Mesenchymal stem cell (in vitro differentiated cells and primary cell): ENCODE measurements around the gene FAM78B.

Source experiments
- DNase-seq: peaks from one replicate; pipeline ENCODE4 v3.0.0-alpha.2; 2013
- H2AFZ ChIP-seq: one replicate; pipeline ENCODE4 v1.6.1; 2013; ENCODE audit warnings: low read depth, mild to moderate bottlenecking, control low read depth, inconsistent platforms, low read length, moderate library complexity
- H2AK5ac ChIP-seq: 2 replicates; pipeline ENCODE4 v1.6.1; 2013; ENCODE audit warnings: low read length, moderate library complexity, mild to moderate bottlenecking, inconsistent platforms; ENCODE audit not compliant: severe bottlenecking
- H2BK120ac ChIP-seq: one replicate; pipeline ENCODE4 v1.6.1; 2013; ENCODE audit warnings: low read depth, mild to moderate bottlenecking, inconsistent platforms, low read length, moderate library complexity
- H2BK12ac ChIP-seq, 2 experiments: one replicate each; pipeline ENCODE4 v1.6.1; 2013; ENCODE audit warnings: inconsistent platforms in 2 of 2, low read length in 2 of 2, mild to moderate bottlenecking in 2 of 2, moderate library complexity in 2 of 2, control low read depth in 1 of 2
- H2BK15ac ChIP-seq: one replicate; pipeline ENCODE4 v1.6.1; 2013; ENCODE audit warnings: mild to moderate bottlenecking, low read depth, inconsistent platforms; ENCODE audit not compliant: poor library complexity, severe bottlenecking
- H2BK5ac ChIP-seq: 2 replicates; pipeline ENCODE4 v1.6.1; 2013; ENCODE audit warnings: low read depth, mild to moderate bottlenecking, low read length, control low read depth, inconsistent platforms; ENCODE audit not compliant: poor library complexity, severe bottlenecking
- H3K14ac ChIP-seq, 2 experiments: one replicate each; pipeline ENCODE4 v1.6.1; 2013; ENCODE audit warnings: inconsistent platforms in 2 of 2, low read length in 2 of 2, control low read depth in 1 of 2, mild to moderate bottlenecking in 1 of 2, moderate library complexity in 1 of 2
- H3K18ac ChIP-seq, 2 experiments: one replicate each; pipeline ENCODE4 v1.6.1; 2013; ENCODE audit warnings: inconsistent platforms in 2 of 2, low read length in 2 of 2, control low read depth in 1 of 2, low read depth in 1 of 2, mild to moderate bottlenecking in 1 of 2
- H3K23ac ChIP-seq, 2 experiments: one replicate each; pipeline ENCODE4 v1.6.1; 2013; ENCODE audit warnings: inconsistent platforms in 2 of 2, low read length in 2 of 2, mild to moderate bottlenecking in 2 of 2, moderate library complexity in 2 of 2, control low read depth in 1 of 2
- H3K27ac ChIP-seq: 2 replicates; pipeline ENCODE4 v1.5.1; 2013; ENCODE audit warnings: mild to moderate bottlenecking, moderate library complexity, low read length, control low read depth, inconsistent platforms; ENCODE audit not compliant: poor library complexity, severe bottlenecking
- H3K27me3 ChIP-seq, 2 experiments: 2 replicates each; pipeline versions ENCODE4 v1.6.1 to v1.7.0; 2013; ENCODE audit warnings: low read length in 2 of 2, mild to moderate bottlenecking in 2 of 2, moderate library complexity in 2 of 2, control low read depth in 1 of 2, inconsistent platforms in 1 of 2; ENCODE audit not compliant: control insufficient read depth in 1 of 2, insufficient read depth in 1 of 2
- H3K36me3 ChIP-seq, 2 experiments: 2 replicates each; pipeline versions ENCODE4 v1.6.1 to v1.7.0; 2013; ENCODE audit warnings: low read length in 2 of 2, control low read depth in 1 of 2, inconsistent platforms in 1 of 2, low read depth in 1 of 2, mild to moderate bottlenecking in 1 of 2; ENCODE audit not compliant: insufficient read depth in 2 of 2, control insufficient read depth in 1 of 2
- H3K4ac ChIP-seq, 2 experiments: one replicate each; pipeline ENCODE4 v1.6.1; 2013; ENCODE audit warnings: inconsistent platforms in 2 of 2, low read length in 2 of 2, mild to moderate bottlenecking in 2 of 2, moderate library complexity in 2 of 2, control low read depth in 1 of 2, low read depth in 1 of 2
- H3K4me1 ChIP-seq: 2 replicates; pipeline ENCODE4 v1.6.1; 2013; ENCODE audit warnings: low read depth, low read length, control low read depth; ENCODE audit not compliant: control insufficient read depth, insufficient read depth
- H3K4me2 ChIP-seq: 2 replicates; pipeline ENCODE4 v1.6.1; 2013; ENCODE audit warnings: low read length, mild to moderate bottlenecking, inconsistent platforms; ENCODE audit not compliant: poor library complexity, severe bottlenecking
- H3K4me3 ChIP-seq, 2 experiments: 2 replicates each; pipeline versions ENCODE4 v1.5.1 to v1.7.0; 2013; ENCODE audit warnings: low read length in 2 of 2, mild to moderate bottlenecking in 2 of 2, control low read depth in 1 of 2, low read depth in 1 of 2; ENCODE audit not compliant: insufficient read depth in 1 of 2
- H3K79me1 ChIP-seq: replicated peaks from 2 replicates; pipeline ENCODE4 v1.6.1; 2013; ENCODE audit warnings: mild to moderate bottlenecking, control low read depth, low read length, inconsistent platforms; ENCODE audit not compliant: poor library complexity, severe bottlenecking
- H3K9ac ChIP-seq: 2 replicates; pipeline ENCODE4 v1.7.0; 2013; ENCODE audit warnings: mild to moderate bottlenecking, low read length, moderate library complexity
- H3K9me3 ChIP-seq: 2 replicates; pipeline ENCODE4 v1.7.0; 2013; ENCODE audit warnings: mild to moderate bottlenecking, low read length; ENCODE audit not compliant: control insufficient read depth
- H4K8ac ChIP-seq: one replicate; pipeline ENCODE4 v1.6.1; 2013; ENCODE audit warnings: inconsistent platforms, mild to moderate bottlenecking, low read length, moderate library complexity
- H4K91ac ChIP-seq: one replicate; pipeline ENCODE4 v1.6.1; 2013; ENCODE audit warnings: mild to moderate bottlenecking, low read length, inconsistent platforms
- WGBS: methylation state at CpG from one replicate; pipeline ENCODE4 v1.1.7; 2013; ENCODE audit warnings: mixed read lengths; 5-methylcytosine and 5-hydroxymethylcytosine counted together

Gene FAM78B

DNA sequence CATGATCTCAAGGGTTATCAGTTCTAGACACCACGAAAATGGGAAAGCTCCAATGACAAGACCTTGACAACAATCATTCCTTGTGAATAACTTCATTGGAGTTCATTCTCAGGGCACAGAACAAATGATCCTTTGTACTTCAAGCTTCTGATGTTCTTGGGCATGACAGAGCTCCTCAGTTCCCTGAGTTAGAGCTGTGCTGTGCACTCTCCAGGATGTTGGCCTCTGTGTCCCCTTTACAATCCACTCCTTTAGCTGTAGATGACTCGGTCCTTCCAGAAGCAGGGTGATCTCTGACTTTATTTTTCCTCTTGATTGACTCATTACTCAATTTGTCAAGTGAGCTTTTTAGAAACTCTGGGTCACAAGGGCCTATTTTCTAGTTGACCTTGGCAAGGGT lies 3.9 kb upstream of the FAM78B start:
- peaks cover 0 to 3% of the 10 kb centered on the region in 2 experiments for H3K36me3 ChIP-seq
- H3K27me3 ChIP-seq: peaks cover 2 to 17% of the 10 kb centered on the region in 2 experiments
- no peak overlapping the region for H2BK15ac ChIP-seq
- H2AFZ ChIP-seq: no peak overlapping the region
- no peak overlapping the region for H4K91ac ChIP-seq
- no peak overlapping the region for H3K27ac ChIP-seq
- no peak overlapping the region for H3K4me3 ChIP-seq
- no peak overlapping the region for H4K8ac ChIP-seq
- H3K9me3 ChIP-seq: no peaks in the 10 kb centered on the region
- 22% methylated on average over 1 of the region's 2 CpGs for WGBS
- H3K4ac ChIP-seq: no peak overlapping the region
- no peak overlapping the region for H2AK5ac ChIP-seq
- H3K18ac ChIP-seq: no peak overlapping the region
- peaks cover 11% of the 10 kb centered on the region for H3K4me1 ChIP-seq
- no peak overlapping the region for H2BK120ac ChIP-seq
- no peak overlapping the region for H2BK5ac ChIP-seq
- H3K4me2 ChIP-seq: no peak overlapping the region
- no peak for DNase-seq
- H3K23ac ChIP-seq: no peak overlapping the region
- no peak overlapping the region for H2BK12ac ChIP-seq
- no peak overlapping the region for H3K9ac ChIP-seq
- no peaks in the 10 kb centered on the region for H3K79me1 ChIP-seq
- H3K14ac ChIP-seq: no peak overlapping the region

GRCh38 chr1:166170075-166170474 lies 3.3 kb upstream of the FAM78B start:
- Histone ChIP-seq H3K4ac (no peak overlapping the region), H3K79me1 (no peaks in the 10 kb centered on the region), H2BK12ac (no peak overlapping the region), H4K91ac (no peak overlapping the region), H3K9ac (no peak overlapping the region), H3K27me3 (peaks cover 5 to 24% of the 10 kb centered on the region in 2 experiments), H3K4me3 (no peak overlapping the region), H3K27ac (no peak overlapping the region), H2BK5ac (no peak overlapping the region), H4K8ac (no peak overlapping the region), H2AK5ac (no peak overlapping the region), H3K18ac (no peak overlapping the region), H2BK15ac (no peak overlapping the region), H3K14ac (no peak overlapping the region), H2BK120ac (no peak overlapping the region), H3K4me1 (peaks cover 16% of the 10 kb centered on the region), H3K4me2 (no peak overlapping the region), H3K36me3 (peaks cover 0 to 3% of the 10 kb centered on the region in 2 experiments), H3K9me3 (no peaks in the 10 kb centered on the region), H2AFZ (no peak overlapping the region), H3K23ac (no peak overlapping the region)
- WGBS: 58% methylated on average over 2 of the region's 2 CpGs
- no peak for DNase-seq

DNA sequence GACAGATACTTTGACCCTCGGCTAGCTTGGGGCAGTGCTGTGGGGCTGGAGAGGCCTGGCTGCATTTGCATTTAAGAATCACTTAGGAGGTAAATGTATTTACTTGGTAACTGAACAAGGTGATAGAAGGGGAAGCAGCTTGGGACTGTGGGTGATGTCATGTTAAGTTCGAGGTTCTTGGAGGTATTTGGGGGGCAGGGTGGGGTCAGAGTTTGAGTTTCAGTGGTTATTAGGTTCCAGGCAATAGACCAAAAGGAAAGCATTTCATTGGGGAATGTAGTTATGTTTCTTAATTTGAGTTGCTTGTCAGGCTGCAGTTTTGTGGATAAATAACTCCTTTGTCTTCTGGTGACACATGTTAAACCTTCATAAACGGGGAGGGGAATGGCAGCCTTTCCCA lies 2.4 kb upstream of the FAM78B start:
- Histone ChIP-seq H2BK12ac (no peak overlapping the region), H2AFZ (no peak overlapping the region), H3K9ac (no peak overlapping the region), H2BK15ac (no peak overlapping the region), H3K36me3 (peaks cover 0 to 3% of the 10 kb centered on the region in 2 experiments), H3K23ac (no peak overlapping the region), H3K27me3 (peaks cover 11 to 32% of the 10 kb centered on the region in 2 experiments), H3K4ac (no peak overlapping the region), H3K27ac (no peak overlapping the region), H3K14ac (no peak overlapping the region), H2AK5ac (no peak overlapping the region), H2BK120ac (no peak overlapping the region), H4K91ac (no peak overlapping the region), H3K79me1 (no peaks in the 10 kb centered on the region), H2BK5ac (no peak overlapping the region), H3K18ac (no peak overlapping the region), H3K4me2 (no peak overlapping the region), H3K9me3 (no peaks in the 10 kb centered on the region), H4K8ac (no peak overlapping the region), H3K4me1 (peaks cover 19% of the 10 kb centered on the region), H3K4me3 (no peak overlapping the region)
- no peak for DNase-seq
- WGBS: 70% methylated on average over 2 of the region's 3 CpGs

DNA sequence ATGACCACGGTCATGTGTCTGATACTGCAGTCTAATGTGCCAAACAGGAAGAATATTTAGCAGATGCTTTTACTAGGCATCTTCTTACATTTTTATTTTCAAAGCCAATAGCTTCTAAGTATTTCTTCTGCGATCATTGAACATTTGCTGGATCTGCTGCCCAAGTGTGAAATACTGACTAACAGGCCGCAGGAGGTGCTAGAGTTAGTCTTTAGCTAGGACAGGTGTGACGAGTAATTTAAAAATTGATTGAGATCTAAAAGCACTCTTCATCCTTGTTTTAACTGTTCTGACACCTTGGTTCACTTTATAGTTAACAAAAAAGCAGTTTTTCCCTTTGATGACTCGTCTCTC lies 748 bp upstream of the FAM78B start:
- Histone ChIP-seq H2AK5ac (no peak overlapping the region), H3K23ac (no peak overlapping the region), H3K9me3 (no peaks in the 10 kb centered on the region), H3K4me3 (peak overlapping the region in 1 of 2 experiments; percentile 85), H4K91ac (no peak overlapping the region), H3K14ac (no peak overlapping the region), H3K9ac (peak overlapping the region; percentile 79), H2BK12ac (no peak overlapping the region), H2AFZ (no peak overlapping the region), H3K18ac (no peak overlapping the region), H2BK120ac (no peak overlapping the region), H3K27me3 (peaks cover 27 to 48% of the 10 kb centered on the region in 2 experiments), H3K36me3 (peaks cover 0 to 3% of the 10 kb centered on the region in 2 experiments), H3K27ac (no peak overlapping the region), H3K4me1 (peaks cover 19% of the 10 kb centered on the region), H4K8ac (no peak overlapping the region), H3K79me1 (no peaks in the 10 kb centered on the region), H3K4ac (no peak overlapping the region), H3K4me2 (no peak overlapping the region), H2BK15ac (no peak overlapping the region), H2BK5ac (no peak overlapping the region)
- no peak for DNase-seq
- WGBS: 62% methylated on average over 4 of the region's 5 CpGs
